HEK293T (cell line): Measurements from ENCODE around the gene PNMA8A.
A peak's percentile ranks its signal among the peaks of the same experiment; 100 is the strongest.

ENCODE experiments used
- CTCF ChIA-PET: fragments of 350-600 bp; formaldehyde crosslinking; extraction: SDS; loops from one replicate; lab custom pipeline; 2021; ENCODE audit warnings: antibody characterized with exemption, inconsistent platforms; lab: Yijun Ruan, JAX
- POLR2A ChIA-PET: fragments of 350-600 bp; formaldehyde crosslinking; extraction: SDS; loops from one replicate; lab custom pipeline; 2020; ENCODE audit warnings: antibody characterized with exemption, inconsistent platforms; lab: Yijun Ruan, JAX
- DNase-seq: peaks from one replicate; pipeline ENCODE4 v3.0.0; 2012; ENCODE audit warnings: mixed read lengths; ENCODE audit errors: extremely low spot score
- ARNT ChIP-seq: fragments of 450-650 bp; IDR thresholded peaks from 2 replicates; pipeline ENCODE4 v1.6.1; 2017; ENCODE audit warnings: mild to moderate bottlenecking
- BHLHE40 ChIP-seq: fragments of 450-650 bp; IDR thresholded peaks from 2 replicates; pipeline ENCODE4 v1.6.1; 2016; ENCODE audit warnings: mild to moderate bottlenecking, moderate library complexity, borderline replicate concordance
- CTBP1 ChIP-seq: fragments of 450-650 bp; IDR thresholded peaks from 2 replicates; pipeline ENCODE4 v1.6.1; 2016; ENCODE audit warnings: borderline replicate concordance
- ELF4 ChIP-seq: fragments of 450-650 bp; IDR thresholded peaks from 2 replicates; pipeline ENCODE4 v1.6.1; 2017; ENCODE audit warnings: antibody characterized with exemption
- FOXA1 ChIP-seq: fragments of 450-650 bp; IDR thresholded peaks from 2 replicates; pipeline ENCODE4 v1.6.1; 2016; ENCODE audit warnings: mild to moderate bottlenecking
- FOXK2 ChIP-seq: fragments of 450-650 bp; IDR thresholded peaks from 2 replicates; pipeline ENCODE4 v1.6.1; 2016; ENCODE audit warnings: mild to moderate bottlenecking
- FOXM1 ChIP-seq: fragments of 450-650 bp; IDR thresholded peaks from 2 replicates; pipeline ENCODE4 v1.6.1; 2017; ENCODE audit warnings: mild to moderate bottlenecking, borderline replicate concordance
- HDGF ChIP-seq: fragments of 450-650 bp; IDR thresholded peaks from 2 replicates; pipeline ENCODE4 v1.6.1; 2017; ENCODE audit warnings: antibody characterized with exemption, borderline replicate concordance
- L3MBTL2 ChIP-seq: fragments of 450-650 bp; conservative IDR thresholded peaks from 2 replicates; pipeline ENCODE4 v1.6.1; 2016; ENCODE audit warnings: mild to moderate bottlenecking
- LEF1 ChIP-seq: fragments of 450-650 bp; IDR thresholded peaks from 2 replicates; pipeline ENCODE4 v1.6.1; 2017; ENCODE audit warnings: mild to moderate bottlenecking, borderline replicate concordance
- NFRKB ChIP-seq: fragments of 450-650 bp; IDR thresholded peaks from 2 replicates; pipeline ENCODE4 v1.6.1; 2016; ENCODE audit warnings: mild to moderate bottlenecking, moderate library complexity
- PKNOX1 ChIP-seq: fragments of 450-650 bp; IDR thresholded peaks from 2 replicates; pipeline ENCODE4 v1.6.1; 2016
- SP1 ChIP-seq: fragments of 450-650 bp; IDR thresholded peaks from 2 replicates; pipeline ENCODE4 v1.6.1; 2017
- SUZ12 ChIP-seq: fragments of 450-650 bp; IDR thresholded peaks from 2 replicates; pipeline ENCODE4 v1.6.1; 2016; ENCODE audit warnings: mild to moderate bottlenecking
- TARDBP ChIP-seq: fragments of 450-650 bp; IDR thresholded peaks from 2 replicates; pipeline ENCODE4 v1.6.1; 2016
- ZNF384 ChIP-seq: fragments of 450-650 bp; IDR thresholded peaks from 2 replicates; pipeline ENCODE4 v1.6.1; 2016

Gene PNMA8A

DNA sequence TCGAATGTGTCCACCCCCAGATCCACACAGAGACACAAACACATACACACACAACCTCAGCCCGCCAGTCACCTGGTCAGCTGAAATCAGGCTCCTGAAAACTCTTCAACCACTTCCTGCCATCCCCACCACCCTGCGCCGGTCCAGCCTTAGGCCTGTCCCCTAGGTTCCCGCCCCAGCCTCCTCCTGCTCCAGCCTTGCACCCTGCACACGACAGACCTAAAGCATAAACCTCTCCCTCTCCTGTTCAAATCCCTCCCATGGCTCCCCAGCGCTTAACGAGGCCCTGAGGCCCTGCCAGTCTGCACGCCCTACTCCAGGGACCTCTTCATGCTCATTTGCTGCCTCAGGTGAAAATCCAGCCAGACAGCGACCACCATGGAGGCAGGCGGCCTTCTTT is 17.2 kb upstream of the PNMA8A start:
- CTCF ChIA-PET = interaction anchor here (0.7 to 1.5 kb wide), 2 partner anchors 89 to 93 kb away, joined by 7 to 10 read pairs; no protein-coding TSS in a partner anchor
- no peak for DNase-seq
- TF ChIP-seq SP1 (no peak), FOXK2 (no peak), NFRKB (no peak), LEF1 (no peak), SUZ12 (no peak), HDGF (no peak), ELF4 (no peak)
- POLR2A ChIA-PET = no interaction called here

DNA sequence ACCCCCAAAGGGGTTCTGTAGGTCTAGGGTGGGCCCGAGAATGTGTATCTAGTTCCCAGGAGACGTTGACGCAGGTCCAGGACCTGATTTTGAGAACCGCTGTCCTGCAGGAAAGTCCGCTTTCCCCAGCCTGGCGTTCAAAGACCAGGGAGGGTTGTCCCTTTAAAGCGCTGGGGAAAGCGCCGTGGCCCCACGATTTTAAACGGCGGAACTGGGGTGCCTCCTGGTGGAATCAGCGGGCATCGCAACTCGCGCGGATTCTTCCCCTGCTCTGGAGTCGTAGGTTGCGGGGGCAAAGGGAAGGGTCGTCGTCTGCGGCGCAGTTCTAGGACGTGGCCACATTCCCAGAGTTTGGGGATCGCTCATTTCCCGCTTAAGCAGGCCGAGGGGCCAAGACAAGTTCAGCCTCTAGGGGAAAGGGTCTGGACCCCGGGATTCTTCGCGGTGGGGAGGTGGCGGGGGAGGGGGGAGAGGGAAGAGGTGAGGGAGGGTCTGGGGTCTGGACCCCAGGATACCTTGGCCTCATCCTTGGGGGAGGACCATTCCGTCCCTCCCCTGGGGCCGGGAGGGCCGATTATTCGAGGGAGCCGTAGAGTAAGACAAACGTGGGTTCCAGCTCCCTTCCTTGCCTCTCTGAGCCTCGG is 16.6 kb upstream of the PNMA8A start:
- ChIA-PET CTCF (interaction anchor here (0.6 to 1.5 kb wide), 5 partner anchors 85 to 200 kb away, joined by 3 to 10 read pairs (median 5); no protein-coding TSS in a partner anchor), POLR2A (interaction anchor here (1.3 kb wide), 1 partner anchor 90 kb away, joined by 4 read pairs; no protein-coding TSS in a partner anchor)
- DNase-seq = peak; percentile 84
- TF ChIP-seq CTBP1 (no peak), L3MBTL2 (no peak), ZNF384 (peak; percentile 22; the same call in 1 of the 2 replicates), ELF4 (no peak), FOXA1 (no peak)

GRCh38 chr19:46487178-46487801 is 15.9 kb upstream of the PNMA8A start:
- CTCF ChIA-PET = interaction anchor here (0.9 to 1.0 kb wide), 2 partner anchors 85 to 91 kb away, joined by 3 read pairs; no protein-coding TSS in a partner anchor
- TF ChIP-seq NFRKB = no peak
- no peak for TF ChIP-seq ZNF384
- no peak for TF ChIP-seq SUZ12

GRCh38 chr19:46486358-46486757 is 15.0 kb upstream of the PNMA8A start:
- POLR2A ChIA-PET = interaction anchor here (0.6 kb wide), 1 partner anchor 732 kb away, joined by 3 read pairs; no protein-coding TSS in a partner anchor
- DNase-seq = no peak
- TF ChIP-seq CTBP1 = no peak
- no peak for TF ChIP-seq SP1
- TF ChIP-seq ZNF384 = no peak
- TF ChIP-seq BHLHE40 = no peak
- no peak for TF ChIP-seq ELF4
- no peak for TF ChIP-seq LEF1
- no peak for TF ChIP-seq PKNOX1
- TF ChIP-seq HDGF = no peak
- no peak for TF ChIP-seq SUZ12
- TF ChIP-seq TARDBP = no peak
- TF ChIP-seq NFRKB = no peak
- TF ChIP-seq L3MBTL2 = no peak
- TF ChIP-seq ARNT = no peak
- TF ChIP-seq FOXM1 = no peak
- TF ChIP-seq FOXA1 = no peak
- CTCF ChIA-PET = no interaction called here

More at GRCh38 chr19:46487178-46487801, 15.9 kb upstream of the PNMA8A start:
- DNase-seq = no peak
- POLR2A ChIA-PET = interaction anchor here (1.3 kb wide), 1 partner anchor 90 kb away, joined by 4 read pairs; no protein-coding TSS in a partner anchor

DNA sequence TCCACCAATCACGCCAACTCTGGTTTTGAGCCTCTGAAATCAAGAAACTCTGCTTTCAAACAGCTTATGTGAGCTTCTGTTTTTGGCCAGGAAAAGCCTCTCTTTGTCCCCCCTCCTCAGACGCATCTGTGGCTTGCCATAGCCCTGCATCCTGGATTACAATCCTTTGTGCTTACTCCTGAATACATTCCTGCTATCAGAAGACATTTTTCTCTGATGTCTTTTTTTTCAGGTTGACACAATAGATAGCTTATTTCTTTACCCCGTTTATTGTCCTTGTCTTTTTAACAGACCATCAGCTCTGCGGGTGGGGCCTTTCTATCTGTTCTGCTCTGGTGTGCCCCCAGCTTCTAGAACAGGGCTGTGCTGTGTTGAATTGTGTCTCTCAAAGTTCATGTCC is 13.3 kb upstream of the PNMA8A start:
- TF ChIP-seq ZNF384 (no peak), PKNOX1 (no peak), NFRKB (no peak), HDGF (no peak), L3MBTL2 (no peak), LEF1 (no peak), FOXK2 (no peak), TARDBP (no peak), ARNT (no peak), FOXA1 (no peak)
- DNase-seq = no peak
- ChIA-PET CTCF (interaction anchor here (0.6 to 1.1 kb wide), 3 partner anchors 85 to 89 kb away, joined by 3 to 4 read pairs (median 3); no protein-coding TSS in a partner anchor), POLR2A (no interaction called here)

- TF ChIP-seq HDGF (no peak), TARDBP (no peak), LEF1 (no peak), CTBP1 (no peak), L3MBTL2 (no peak)
- ChIA-PET CTCF (interaction anchor here (0.9 kb wide), 1 partner anchor 87 kb away, joined by 5 read pairs; no protein-coding TSS in a partner anchor), POLR2A (interaction anchor here (1.4 kb wide), 1 partner anchor 70 kb away, joined by 5 read pairs; the partner anchor contains the start of gene CCDC8)
- no peak for DNase-seq
Observed at GRCh38 chr19:46482631-46483030, 11.3 kb upstream of the PNMA8A start.

GRCh38 chr19:46481947-46482346 is 10.6 kb upstream of the PNMA8A start:
- no peak for DNase-seq
- POLR2A ChIA-PET = no interaction called here
- CTCF ChIA-PET = no interaction called here
- TF ChIP-seq SP1 (no peak), FOXM1 (no peak), BHLHE40 (no peak), HDGF (no peak)
